ENCODE data around the gene RNF227. TPM values are rescaled to one million over a fixed set of nuclear protein-coding genes. Genes with fewer than 3 reads are reported as not detected.
A peak's percentile ranks its signal among the peaks of the same experiment; 100 is the strongest.

RNF227 gene
- total and polyA plus RNA-seq, 2 of the 13 experiments (the other 11 are each of a cell fraction or from before 2014, with no cell fraction given): 0.20 to 0.79 TPM

DNA sequence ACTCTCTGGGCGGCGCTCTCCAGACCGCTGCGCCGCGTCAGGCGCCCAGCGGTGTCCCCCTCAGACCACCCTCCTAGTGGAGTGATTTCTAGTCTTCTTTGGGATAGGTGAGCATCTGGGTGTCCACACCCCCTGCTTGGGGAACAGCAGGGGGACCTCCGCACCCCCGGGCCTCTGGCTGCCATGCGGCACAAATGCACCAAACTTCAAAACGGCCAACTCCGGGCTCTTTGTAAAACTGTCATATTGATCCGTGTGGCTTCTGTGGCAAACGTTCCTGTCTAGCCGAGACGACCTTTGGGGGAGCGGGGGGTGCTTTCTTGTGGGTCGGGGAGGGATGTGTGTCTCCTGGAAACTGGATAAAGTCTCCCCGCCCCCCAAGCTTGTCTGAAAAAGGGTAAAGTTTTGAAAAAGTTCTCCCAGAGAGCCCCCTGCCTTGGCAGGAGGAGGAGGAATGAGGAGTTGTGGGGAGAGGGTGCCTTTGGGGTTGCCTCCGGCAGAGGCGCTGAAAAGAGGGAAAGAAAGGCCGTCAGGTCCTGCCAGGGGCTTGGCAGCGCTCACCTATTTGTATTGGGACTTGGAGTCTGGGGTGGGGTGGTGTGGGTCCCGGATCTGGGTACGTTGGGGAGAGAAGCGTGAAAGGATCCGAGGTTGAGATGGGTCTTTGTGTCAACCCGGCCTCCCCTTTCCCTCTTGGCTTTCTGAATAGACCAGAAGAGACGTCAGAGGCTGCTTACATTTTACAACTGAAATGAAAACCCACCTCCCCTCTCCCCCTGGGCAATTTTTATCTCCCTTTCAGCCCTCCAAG is 29.7 kb downstream of the RNF227 start (continued):
- TF ChIP-seq, protein P1, sequence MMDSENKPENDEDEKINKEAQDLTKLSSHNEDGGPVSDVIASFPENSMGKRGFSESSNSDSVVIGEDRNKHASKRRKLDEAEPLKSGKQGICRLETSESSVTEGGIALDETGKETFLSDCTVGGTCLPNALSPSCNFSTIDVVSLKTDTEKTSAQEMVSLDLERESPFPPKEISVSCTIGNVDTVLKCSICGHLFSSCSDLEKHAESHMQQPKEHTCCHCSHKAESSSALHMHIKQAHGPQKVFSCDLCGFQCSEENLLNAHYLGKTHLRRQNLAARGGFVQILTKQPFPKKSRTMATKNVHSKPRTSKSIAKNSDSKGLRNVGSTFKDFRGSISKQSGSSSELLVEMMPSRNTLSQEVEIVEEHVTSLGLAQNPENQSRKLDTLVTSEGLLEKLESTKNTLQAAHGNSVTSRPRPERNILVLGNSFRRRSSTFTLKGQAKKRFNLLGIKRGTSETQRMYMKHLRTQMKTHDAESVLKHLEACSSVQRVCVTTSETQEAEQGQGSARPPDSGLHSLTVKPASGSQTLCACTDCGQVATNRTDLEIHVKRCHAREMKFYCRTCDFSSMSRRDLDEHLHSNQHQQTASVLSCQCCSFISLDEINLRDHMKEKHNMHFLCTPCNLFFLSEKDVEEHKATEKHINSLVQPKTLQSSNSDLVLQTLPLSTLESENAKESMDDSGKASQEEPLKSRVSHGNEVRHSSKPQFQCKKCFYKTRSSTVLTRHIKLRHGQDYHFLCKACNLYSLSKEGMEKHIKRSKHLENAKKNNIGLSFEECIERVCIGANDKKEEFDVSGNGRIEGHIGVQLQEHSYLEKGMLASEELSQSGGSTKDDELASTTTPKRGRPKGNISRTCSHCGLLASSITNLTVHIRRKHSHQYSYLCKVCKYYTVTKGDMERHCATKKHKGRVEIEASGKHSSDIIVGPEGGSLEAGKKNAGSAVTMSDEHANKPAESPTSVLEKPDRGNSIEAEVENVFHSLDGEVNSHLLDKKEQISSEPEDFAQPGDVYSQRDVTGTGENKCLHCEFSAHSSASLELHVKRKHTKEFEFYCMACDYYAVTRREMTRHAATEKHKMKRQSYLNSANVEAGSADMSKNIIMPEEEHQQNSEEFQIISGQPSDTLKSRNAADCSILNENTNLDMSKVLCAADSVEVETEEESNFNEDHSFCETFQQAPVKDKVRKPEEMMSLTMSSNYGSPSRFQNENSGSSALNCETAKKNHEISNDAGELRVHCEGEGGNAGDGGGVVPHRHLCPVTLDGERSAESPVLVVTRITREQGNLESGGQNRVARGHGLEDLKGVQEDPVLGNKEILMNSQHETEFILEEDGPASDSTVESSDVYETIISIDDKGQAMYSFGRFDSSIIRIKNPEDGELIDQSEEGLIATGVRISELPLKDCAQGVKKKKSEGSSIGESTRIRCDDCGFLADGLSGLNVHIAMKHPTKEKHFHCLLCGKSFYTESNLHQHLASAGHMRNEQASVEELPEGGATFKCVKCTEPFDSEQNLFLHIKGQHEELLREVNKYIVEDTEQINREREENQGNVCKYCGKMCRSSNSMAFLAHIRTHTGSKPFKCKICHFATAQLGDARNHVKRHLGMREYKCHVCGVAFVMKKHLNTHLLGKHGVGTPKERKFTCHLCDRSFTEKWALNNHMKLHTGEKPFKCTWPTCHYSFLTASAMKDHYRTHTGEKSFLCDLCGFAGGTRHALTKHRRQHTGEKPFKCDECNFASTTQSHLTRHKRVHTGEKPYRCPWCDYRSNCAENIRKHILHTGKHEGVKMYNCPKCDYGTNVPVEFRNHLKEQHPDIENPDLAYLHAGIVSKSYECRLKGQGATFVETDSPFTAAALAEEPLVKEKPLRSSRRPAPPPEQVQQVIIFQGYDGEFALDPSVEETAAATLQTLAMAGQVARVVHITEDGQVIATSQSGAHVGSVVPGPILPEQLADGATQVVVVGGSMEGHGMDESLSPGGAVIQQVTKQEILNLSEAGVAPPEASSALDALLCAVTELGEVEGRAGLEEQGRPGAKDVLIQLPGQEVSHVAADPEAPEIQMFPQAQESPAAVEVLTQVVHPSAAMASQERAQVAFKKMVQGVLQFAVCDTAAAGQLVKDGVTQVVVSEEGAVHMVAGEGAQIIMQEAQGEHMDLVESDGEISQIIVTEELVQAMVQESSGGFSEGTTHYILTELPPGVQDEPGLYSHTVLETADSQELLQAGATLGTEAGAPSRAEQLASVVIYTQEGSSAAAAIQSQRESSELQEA (CRISPR knock-in tag; IDR thresholded peaks at IDR 0.05; ENCODE audit: not compliant biosample characterization): no peak
- TF ChIP-seq HDAC1 (CRISPR knock-in tag; IDR thresholded peaks at IDR 0.05) (0 out of 2 replicates have a peak, but pooled peaks have one; percentile 0), ZFX (CRISPR knock-in tag; IDR thresholded peaks at IDR 0.05; ENCODE audit: low read depth) (no peak), ZBTB42 (CRISPR knock-in tag; IDR thresholded peaks at IDR 0.05) (no peak), HOXD1 (CRISPR knock-in tag; IDR thresholded peaks at IDR 0.05) (no peak), FOXC1 (CRISPR knock-in tag; IDR thresholded peaks at IDR 0.05; ENCODE audit: borderline replicate concordance) (no peak), DMAP1 (CRISPR knock-in tag; IDR thresholded peaks at IDR 0.05) (no peak), ASH2L (IDR thresholded peaks at IDR 0.05; ENCODE audit: insufficient read length, low read depth, low read length) (peak; percentile 3), ZNF546 (CRISPR knock-in tag; conservative IDR thresholded peaks at IDR 0.05) (no peak), ZNF12 (CRISPR knock-in tag; IDR thresholded peaks at IDR 0.05) (no peak), MYNN (CRISPR knock-in tag; IDR thresholded peaks at IDR 0.05; ENCODE audit: low read depth) (no peak), ZSCAN20 (CRISPR knock-in tag; IDR thresholded peaks at IDR 0.05; ENCODE audit: borderline replicate concordance) (no peak), ZNF124 (CRISPR knock-in tag; IDR thresholded peaks at IDR 0.05) (no peak), POLR2G (IDR thresholded peaks at IDR 0.05; ENCODE audit: low read depth, low read length) (no peak), RFX1 (IDR thresholded peaks at IDR 0.05) (no peak), ZBTB1 (CRISPR knock-in tag; IDR thresholded peaks at IDR 0.05; ENCODE audit: borderline replicate concordance) (no peak)
- TF ChIP-seq, protein P2, sequence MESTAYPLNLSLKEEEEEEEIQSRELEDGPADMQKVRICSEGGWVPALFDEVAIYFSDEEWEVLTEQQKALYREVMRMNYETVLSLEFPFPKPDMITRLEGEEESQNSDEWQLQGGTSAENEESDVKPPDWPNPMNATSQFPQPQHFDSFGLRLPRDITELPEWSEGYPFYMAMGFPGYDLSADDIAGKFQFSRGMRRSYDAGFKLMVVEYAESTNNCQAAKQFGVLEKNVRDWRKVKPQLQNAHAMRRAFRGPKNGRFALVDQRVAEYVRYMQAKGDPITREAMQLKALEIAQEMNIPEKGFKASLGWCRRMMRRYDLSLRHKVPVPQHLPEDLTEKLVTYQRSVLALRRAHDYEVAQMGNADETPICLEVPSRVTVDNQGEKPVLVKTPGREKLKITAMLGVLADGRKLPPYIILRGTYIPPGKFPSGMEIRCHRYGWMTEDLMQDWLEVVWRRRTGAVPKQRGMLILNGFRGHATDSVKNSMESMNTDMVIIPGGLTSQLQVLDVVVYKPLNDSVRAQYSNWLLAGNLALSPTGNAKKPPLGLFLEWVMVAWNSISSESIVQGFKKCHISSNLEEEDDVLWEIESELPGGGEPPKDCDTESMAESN (CRISPR knock-in tag; conservative IDR thresholded peaks at IDR 0.05): no peak
- TF ChIP-seq, protein P3, sequence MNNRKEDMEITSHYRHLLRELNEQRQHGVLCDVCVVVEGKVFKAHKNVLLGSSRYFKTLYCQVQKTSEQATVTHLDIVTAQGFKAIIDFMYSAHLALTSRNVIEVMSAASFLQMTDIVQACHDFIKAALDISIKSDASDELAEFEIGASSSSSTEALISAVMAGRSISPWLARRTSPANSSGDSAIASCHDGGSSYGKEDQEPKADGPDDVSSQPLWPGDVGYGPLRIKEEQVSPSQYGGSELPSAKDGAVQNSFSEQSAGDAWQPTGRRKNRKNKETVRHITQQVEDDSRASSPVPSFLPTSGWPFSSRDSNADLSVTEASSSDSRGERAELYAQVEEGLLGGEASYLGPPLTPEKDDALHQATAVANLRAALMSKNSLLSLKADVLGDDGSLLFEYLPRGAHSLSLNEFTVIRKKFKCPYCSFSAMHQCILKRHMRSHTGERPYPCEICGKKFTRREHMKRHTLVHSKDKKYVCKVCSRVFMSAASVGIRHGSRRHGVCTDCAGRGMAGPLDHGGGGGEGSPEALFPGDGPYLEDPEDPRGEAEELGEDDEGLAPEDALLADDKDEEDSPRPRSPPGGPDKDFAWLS (CRISPR knock-in tag; IDR thresholded peaks at IDR 0.05; ENCODE audit: borderline replicate concordance): no peak
